Stomach (tissue), 4 donors: ENCODE results near the gene HSPBAP1.

Experiments used
- CTCF ChIP-seq, 7 experiments: fragments of 450-650 bp in 4 of 7; fragments of 200-600 bp in 3 of 7; sonication (generic) in 3 of 7; IDR thresholded peaks; one replicate each; pipeline ENCODE4 v1.5.1; 2016 to 2019; ENCODE audit warnings: antibody characterized with exemption in 7 of 7, control low read depth in 2 of 7, mild to moderate bottlenecking in 1 of 7
- EP300 ChIP-seq: sonication (generic); formaldehyde crosslinking; IDR thresholded peaks from one replicate; pipeline ENCODE4 v1.6.1; 2017; ENCODE audit warnings: antibody characterized with exemption
- POLR2A ChIP-seq, 4 donors: fragments of 450-650 bp; IDR thresholded peaks; one replicate each; pipeline ENCODE4 v1.6.1; 2016; ENCODE audit warnings: antibody characterized with exemption in 4 of 4, control low read depth in 2 of 4, mild to moderate bottlenecking in 1 of 4, moderate library complexity in 1 of 4
- POLR2AphosphoS5 ChIP-seq, 3 donors: sonication (generic); formaldehyde crosslinking; IDR thresholded peaks; one replicate each; pipeline ENCODE4 v1.6.1; 2016; ENCODE audit warnings: antibody characterized with exemption in 3 of 3

DNA sequence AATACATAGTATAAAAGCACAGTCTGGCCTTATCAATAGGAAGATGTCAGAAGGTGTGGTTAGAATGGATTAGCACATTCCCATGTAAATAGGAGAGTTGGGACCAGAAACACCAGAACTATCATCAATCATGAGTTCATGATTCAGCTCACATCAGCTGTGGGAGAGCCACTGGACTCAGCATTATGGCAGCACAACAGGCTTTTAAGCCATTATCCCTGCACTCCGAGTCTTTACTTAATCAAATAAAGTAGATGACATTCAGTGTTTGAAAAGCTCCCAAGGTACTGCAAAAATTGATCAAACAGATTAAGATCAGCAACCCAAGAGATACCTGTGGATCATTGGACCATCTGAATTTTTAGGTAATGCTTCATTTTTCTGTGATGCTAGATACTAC is 88.3 kb downstream of the HSPBAP1 start:
- TF ChIP-seq CTCF (IDR thresholded peaks at IDR 0.05) = no peak
- TF ChIP-seq POLR2AphosphoS5 (IDR thresholded peaks at IDR 0.05) = no peak
- no peak for TF ChIP-seq EP300
- TF ChIP-seq POLR2A (IDR thresholded peaks at IDR 0.05) = no peak
